Breast epithelium (tissue), 4 donors: ENCODE data around the gene TRIM28. TPM values are rescaled to one million over a fixed set of nuclear protein-coding genes. Genes with fewer than 3 reads are reported as not detected.
A peak's percentile ranks its signal among the peaks of the same experiment; 100 is the strongest.
"Not testable (repeated sequence)": the region's sequence is repeated elsewhere in the genome, so short reads cannot be mapped to it uniquely, and the experiment has no call there.

ENCODE experiments used
- DNase-seq, 2 donors: peaks; one replicate each; pipeline ENCODE4 v3.0.0-alpha.2; 2019; ENCODE audit warnings: low spot score in 2 of 2
- H3K27ac ChIP-seq, 2 donors: fragments of 200-600 bp; sonication (generic) in 1 of 2; one replicate each; pipeline ENCODE4 v1.5.1; 2016 to 2019; ENCODE audit warnings: mild to moderate bottlenecking in 1 of 2
- H3K27me3 ChIP-seq, 2 donors: fragments of 200-600 bp; sonication (generic) in 1 of 2; one replicate each; pipeline versions ENCODE4 v1.5.1 to v1.6.0; 2017 to 2019; ENCODE audit warnings: control low read depth in 1 of 2, mild to moderate bottlenecking in 1 of 2
- H3K36me3 ChIP-seq: fragments of 200-600 bp; one replicate; pipeline ENCODE4 v1.5.1; 2019
- H3K4me1 ChIP-seq, 2 donors: fragments of 200-600 bp; sonication (generic); one replicate each; pipeline ENCODE4 v1.5.1; 2016 to 2019; ENCODE audit warnings: control low read depth in 1 of 2
- H3K4me3 ChIP-seq, 3 donors: fragments of 200-600 bp; sonication (generic); 1 replicate in 2 of 3; 2 replicates in 1 of 3; pipeline ENCODE4 v1.5.1; 2016 to 2019; ENCODE audit warnings: mild to moderate bottlenecking in 3 of 3, moderate library complexity in 2 of 3
- H3K9me3 ChIP-seq, 2 donors: fragments of 200-600 bp; sonication (generic) in 1 of 2; one replicate each; pipeline ENCODE4 v1.5.1; 2016 to 2019; ENCODE audit warnings: control low read depth in 1 of 2
- POLR2A ChIP-seq: fragments of 450-650 bp; IDR thresholded peaks from one replicate; pipeline ENCODE4 v1.6.1; 2016; ENCODE audit warnings: antibody characterized with exemption, mild to moderate bottlenecking, moderate library complexity
- POLR2AphosphoS5 ChIP-seq, 3 donors: sonication (generic); formaldehyde crosslinking; IDR thresholded peaks; one replicate each; pipeline ENCODE4 v1.6.1; 2017; ENCODE audit warnings: antibody characterized with exemption in 3 of 3
- intact Hi-C: fragments of 100-400 bp; cut with DNase I; formaldehyde crosslinking; loops from one replicate; pipeline ENCODE4 v1.15.1; 2023; ENCODE audit warnings: low total_unique reads
- total RNA-seq, 3 donors: library from RNA; depleted of rRNA; stranded (reverse); fragments of >200 nt; gene quantifications; one replicate each; pipeline ENCODE4 v1.1.0, GENCODE V29; 2016
- TF ChIP-seq, protein P1 (sequence below), 3 donors: fragments of 450-650 bp; IDR thresholded peaks; one replicate each; pipeline ENCODE4 v1.5.1; 2016 to 2017; ENCODE audit warnings: antibody characterized with exemption in 3 of 3, mild to moderate bottlenecking in 3 of 3, moderate library complexity in 3 of 3

Gene TRIM28
- total RNA-seq, 3 donors from 2014 or later: 110 to 190 (median 173) TPM

DNA sequence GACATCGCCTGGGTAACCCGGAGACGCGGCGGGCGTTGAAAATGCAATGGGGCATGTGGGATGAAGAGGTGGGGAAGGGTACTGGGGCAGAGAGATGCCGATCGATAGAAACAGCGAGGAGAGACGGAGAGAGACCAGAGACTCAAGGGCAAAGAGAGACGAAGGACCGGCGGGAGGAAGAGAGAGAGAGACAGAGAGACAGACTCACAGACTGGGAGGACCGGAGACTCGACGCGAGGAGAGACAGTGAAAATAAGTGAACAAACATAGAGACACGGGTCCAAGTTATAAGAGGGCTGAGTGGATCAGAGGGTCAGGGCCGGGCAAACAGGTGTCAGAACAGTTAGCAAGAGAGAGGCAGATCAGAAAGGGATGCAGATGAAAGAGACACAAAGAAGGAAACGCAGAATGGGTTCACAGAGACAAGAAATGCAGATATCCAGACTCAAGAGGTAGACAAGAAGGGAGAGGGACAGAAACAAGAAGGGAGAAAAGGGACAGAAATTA lies 29.8 kb downstream of the TRIM28 start:
- TF ChIP-seq, protein P1, sequence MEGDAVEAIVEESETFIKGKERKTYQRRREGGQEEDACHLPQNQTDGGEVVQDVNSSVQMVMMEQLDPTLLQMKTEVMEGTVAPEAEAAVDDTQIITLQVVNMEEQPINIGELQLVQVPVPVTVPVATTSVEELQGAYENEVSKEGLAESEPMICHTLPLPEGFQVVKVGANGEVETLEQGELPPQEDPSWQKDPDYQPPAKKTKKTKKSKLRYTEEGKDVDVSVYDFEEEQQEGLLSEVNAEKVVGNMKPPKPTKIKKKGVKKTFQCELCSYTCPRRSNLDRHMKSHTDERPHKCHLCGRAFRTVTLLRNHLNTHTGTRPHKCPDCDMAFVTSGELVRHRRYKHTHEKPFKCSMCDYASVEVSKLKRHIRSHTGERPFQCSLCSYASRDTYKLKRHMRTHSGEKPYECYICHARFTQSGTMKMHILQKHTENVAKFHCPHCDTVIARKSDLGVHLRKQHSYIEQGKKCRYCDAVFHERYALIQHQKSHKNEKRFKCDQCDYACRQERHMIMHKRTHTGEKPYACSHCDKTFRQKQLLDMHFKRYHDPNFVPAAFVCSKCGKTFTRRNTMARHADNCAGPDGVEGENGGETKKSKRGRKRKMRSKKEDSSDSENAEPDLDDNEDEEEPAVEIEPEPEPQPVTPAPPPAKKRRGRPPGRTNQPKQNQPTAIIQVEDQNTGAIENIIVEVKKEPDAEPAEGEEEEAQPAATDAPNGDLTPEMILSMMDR (IDR thresholded peaks at IDR 0.05): no peak
- no peak for TF ChIP-seq POLR2A
- TF ChIP-seq POLR2AphosphoS5 (IDR thresholded peaks at IDR 0.05): no peak
- peak overlapping the region; percentile 71 to 84 (median 73) for H3K4me3 ChIP-seq
- no peaks in the 10 kb centered on the region for H3K27me3 ChIP-seq
- H3K36me3 ChIP-seq: no peaks in the 10 kb centered on the region
- intact Hi-C loops: no loop called here
- no peaks in the 10 kb centered on the region for H3K9me3 ChIP-seq
- peaks cover 0 to 12% of the 10 kb centered on the region in 2 donors for H3K4me1 ChIP-seq
- DNase-seq: no peak
- H3K27ac ChIP-seq: peak overlapping the region; percentile 97 to 98

DNA sequence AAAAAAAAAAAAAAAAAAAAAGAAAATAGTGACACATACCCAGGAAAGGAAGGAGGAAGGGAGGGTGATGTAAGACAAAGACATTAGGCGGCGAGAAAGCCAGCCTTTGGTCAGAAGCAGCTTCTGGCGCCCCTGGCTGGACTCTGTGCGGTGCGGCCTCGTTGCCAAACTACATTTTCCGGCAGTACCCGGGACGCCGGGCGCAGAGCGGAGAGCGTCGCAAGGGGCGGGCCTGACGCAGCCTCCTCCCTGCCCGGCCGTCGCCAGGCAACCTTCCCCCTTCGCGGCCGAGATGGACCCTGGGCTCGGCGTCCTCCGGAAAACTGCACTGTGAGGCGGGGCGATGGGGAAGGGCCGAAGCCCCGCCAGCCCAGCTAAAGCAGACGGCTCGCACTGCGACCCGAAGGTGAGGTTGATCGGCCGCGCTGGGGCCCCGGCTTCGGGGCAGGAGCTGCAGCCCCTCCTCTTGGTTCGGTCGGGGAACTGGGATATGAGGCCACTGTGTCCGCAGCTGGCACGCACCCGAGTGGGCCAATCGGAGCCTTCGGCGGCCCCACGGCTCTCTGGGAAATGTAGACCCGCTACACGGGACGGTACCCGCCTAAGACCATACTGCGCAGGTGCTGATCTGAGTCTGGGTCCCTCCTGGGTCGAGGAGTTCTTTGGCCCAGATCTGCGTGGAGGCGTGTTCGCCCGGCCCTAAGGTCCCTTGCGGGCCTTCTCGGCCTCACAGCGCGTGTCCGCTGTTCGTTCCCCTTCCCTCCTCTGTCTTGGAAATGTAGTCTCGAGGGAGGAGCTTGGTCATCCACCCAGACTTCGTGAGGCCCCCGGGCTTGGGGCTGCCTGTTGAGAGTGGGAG lies 31.5 kb downstream of the TRIM28 start:
- Histone ChIP-seq H3K4me1 (peaks cover 0 to 12% of the 10 kb centered on the region in 2 donors), H3K36me3 (no peaks in the 10 kb centered on the region), H3K27me3 (no peaks in the 10 kb centered on the region), H3K4me3 (peak overlapping the region; percentile 76 to 87 (median 78)), H3K9me3 (no peaks in the 10 kb centered on the region), H3K27ac (peak overlapping the region; percentile 97 to 98)
- TF ChIP-seq, protein P1 (IDR thresholded peaks at IDR 0.05): peak in 1 of 3 donors; percentile 24
- TF ChIP-seq POLR2A (no peak), POLR2AphosphoS5 (IDR thresholded peaks at IDR 0.05) (peak; percentile 73 to 84 (median 81))
- intact Hi-C loops: no loop called here
- DNase-seq: peak; percentile 84 to 88

DNA sequence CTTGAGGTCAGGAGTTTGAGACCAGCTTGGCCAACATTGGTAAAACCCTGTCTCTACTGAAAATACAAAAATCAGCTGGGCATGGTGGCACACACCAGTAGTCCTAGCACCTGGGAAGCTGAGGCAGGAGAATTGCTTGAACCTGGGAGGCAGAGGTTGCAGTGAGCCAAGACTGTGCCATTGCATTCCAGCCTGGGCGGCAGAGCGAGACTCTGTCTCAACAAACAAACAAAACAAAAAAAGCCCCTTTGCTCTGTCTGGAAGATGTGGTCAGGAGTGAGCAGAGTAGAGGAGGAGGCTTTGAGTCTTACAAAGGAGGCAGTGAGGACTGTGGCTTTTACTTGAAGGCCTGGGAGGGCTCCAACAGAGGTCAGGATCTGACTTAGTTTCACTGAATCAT lies 33.7 kb downstream of the TRIM28 start:
- DNase-seq, intact Hi-C loops, H3K27ac ChIP-seq, H3K4me1 ChIP-seq, H3K27me3 ChIP-seq, H3K4me3 ChIP-seq, H3K36me3 ChIP-seq, H3K9me3 ChIP-seq: not testable (repeated sequence)

GRCh38 chr19:58578012-58578925 lies 34.4 kb downstream of the TRIM28 start:
- Histone ChIP-seq H3K4me3 (no peak overlapping the region), H3K27ac (no peak overlapping the region), H3K27me3 (no peaks in the 10 kb centered on the region), H3K36me3 (no peaks in the 10 kb centered on the region), H3K9me3 (no peaks in the 10 kb centered on the region), H3K4me1 (peaks cover 0 to 5% of the 10 kb centered on the region in 2 donors)
- intact Hi-C loops: no loop called here
- peak in 1 of 2 donors; percentile 30 for DNase-seq
- TF ChIP-seq POLR2AphosphoS5 (IDR thresholded peaks at IDR 0.05): no peak
- TF ChIP-seq, protein P1 (IDR thresholded peaks at IDR 0.05): no peak
- no peak for TF ChIP-seq POLR2A

GRCh38 chr19:58579473-58580142 lies 35.7 kb downstream of the TRIM28 start:
- TF ChIP-seq POLR2A (no peak), POLR2AphosphoS5 (IDR thresholded peaks at IDR 0.05) (no peak)
- TF ChIP-seq, protein P1 (IDR thresholded peaks at IDR 0.05): no peak
- no peaks in the 10 kb centered on the region for H3K36me3 ChIP-seq
- no peak for DNase-seq
- H3K9me3 ChIP-seq: no peaks in the 10 kb centered on the region
- H3K27me3 ChIP-seq: no peaks in the 10 kb centered on the region
- H3K27ac ChIP-seq: no peak overlapping the region
- intact Hi-C loops: no loop called here
- no peak overlapping the region for H3K4me3 ChIP-seq
- no peaks in the 10 kb centered on the region for H3K4me1 ChIP-seq
